SK-MEL-5 (cell line): ENCODE results near the gene PSD4. TPM values are rescaled to one million over a fixed set of nuclear protein-coding genes. Genes with fewer than 3 reads are reported as not detected.
A peak's percentile ranks its signal among the peaks of the same experiment; 100 is the strongest.

Source experiments
- DNase-seq: peaks from one replicate; pipeline ENCODE4 v3.0.0-alpha.2; 2016; ENCODE audit warnings: low read depth, low spot score
- in situ Hi-C: cut with HindIII; loops from 2 replicates; pipeline ENCODE4 v1.10.0; 2016; ENCODE audit warnings: low sequenced_read_pairs, high pct_unique_total_duplicates, low pct_unique_long_range_greater_than_20kb
- total RNA-seq: library from RNA; depleted of rRNA; stranded (reverse); fragments of >200 nt; shearing (Covaris generic); gene quantifications from 2 replicates; pipeline ENCODE4 v1.2.3, GENCODE V29; 2014

The PSD4 gene
- total RNA-seq, 1 experiment from 2014 or later, result 0.63 TPM

DNA sequence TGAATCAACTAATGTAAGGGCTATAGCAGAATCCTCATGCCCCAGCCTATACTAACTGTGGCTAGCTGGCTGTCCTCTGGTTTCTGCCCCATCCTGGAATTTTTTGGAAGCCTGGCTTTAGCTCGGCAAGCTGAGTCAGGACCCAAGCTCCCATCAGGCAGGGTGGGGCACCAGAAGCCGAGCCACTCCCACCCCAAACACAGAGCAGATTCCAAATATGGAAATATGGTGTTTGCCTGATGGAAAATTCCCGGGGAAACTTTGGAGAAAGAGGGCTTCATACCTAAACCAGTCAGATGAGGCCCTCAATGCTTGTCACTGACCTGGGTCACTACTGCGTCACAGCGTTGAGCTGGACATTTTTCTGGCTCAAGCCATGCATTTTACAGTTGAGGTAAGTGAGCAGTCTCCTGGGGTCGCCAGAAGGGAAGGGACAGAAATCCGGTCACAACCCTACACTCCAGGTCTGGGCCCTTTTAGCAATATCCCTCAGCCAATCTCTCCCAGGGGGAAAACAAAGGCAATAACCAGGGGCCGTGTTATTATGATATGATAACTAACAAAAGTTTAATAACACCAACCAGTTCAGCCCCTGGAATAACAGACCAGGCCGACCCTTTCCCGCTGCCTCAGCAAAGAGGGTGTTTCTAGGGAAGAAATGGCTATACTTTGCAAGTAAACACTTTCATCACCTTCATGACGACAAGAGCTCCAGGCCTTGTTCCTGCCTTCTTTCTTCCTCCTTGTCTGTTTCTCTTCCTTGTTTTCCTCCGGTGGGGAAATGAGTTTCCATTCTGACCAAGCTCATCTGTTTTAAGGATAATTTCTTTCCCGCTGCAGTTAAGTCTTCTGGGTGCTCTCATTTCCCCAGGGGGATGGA lies 37.7 kb downstream of the PSD4 start:
- in situ Hi-C loops, result no loop called here
- DNase-seq, result no peak

DNA sequence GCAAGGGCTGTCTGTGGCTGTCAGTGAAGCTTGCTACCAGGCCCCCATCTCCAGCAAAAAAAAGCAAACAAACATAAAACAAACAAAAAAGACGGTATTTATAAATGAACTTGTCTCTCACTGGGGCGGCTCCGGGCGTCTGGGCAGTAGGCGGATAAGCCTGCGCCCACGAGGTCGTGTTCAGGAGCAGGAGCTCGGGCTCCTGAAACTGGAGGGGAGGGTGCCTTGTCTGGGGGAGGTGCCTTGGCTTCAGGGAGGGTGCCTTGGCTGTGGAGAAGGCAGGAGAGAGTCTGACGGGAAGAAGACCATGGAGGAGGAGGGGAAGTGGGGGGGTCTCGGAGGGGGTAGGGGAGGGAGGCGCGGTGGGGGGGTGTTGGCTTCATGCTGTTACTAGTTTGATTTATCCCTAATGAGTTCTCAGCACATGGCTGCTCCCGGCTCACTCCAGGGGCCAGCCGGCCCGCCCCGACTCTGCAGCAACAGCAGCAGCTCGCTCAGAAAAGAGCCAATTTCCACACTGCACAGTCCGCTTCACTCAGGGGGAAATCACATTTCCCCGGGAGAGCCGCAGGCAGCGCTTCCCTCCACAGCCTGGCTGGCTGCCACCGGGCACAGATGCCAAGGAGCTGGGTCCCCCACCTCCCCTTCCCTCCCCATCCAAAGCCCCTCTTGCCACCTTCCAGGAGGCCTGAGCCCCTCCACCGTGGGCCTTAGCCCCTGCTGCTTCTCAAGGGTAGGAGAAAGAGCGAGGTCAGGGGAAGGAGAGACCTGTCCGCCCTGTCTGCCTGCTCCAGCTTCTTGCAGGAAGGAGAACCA lies 38.7 kb downstream of the PSD4 start:
- no peak for DNase-seq
- in situ Hi-C loops, result no loop called here

DNA sequence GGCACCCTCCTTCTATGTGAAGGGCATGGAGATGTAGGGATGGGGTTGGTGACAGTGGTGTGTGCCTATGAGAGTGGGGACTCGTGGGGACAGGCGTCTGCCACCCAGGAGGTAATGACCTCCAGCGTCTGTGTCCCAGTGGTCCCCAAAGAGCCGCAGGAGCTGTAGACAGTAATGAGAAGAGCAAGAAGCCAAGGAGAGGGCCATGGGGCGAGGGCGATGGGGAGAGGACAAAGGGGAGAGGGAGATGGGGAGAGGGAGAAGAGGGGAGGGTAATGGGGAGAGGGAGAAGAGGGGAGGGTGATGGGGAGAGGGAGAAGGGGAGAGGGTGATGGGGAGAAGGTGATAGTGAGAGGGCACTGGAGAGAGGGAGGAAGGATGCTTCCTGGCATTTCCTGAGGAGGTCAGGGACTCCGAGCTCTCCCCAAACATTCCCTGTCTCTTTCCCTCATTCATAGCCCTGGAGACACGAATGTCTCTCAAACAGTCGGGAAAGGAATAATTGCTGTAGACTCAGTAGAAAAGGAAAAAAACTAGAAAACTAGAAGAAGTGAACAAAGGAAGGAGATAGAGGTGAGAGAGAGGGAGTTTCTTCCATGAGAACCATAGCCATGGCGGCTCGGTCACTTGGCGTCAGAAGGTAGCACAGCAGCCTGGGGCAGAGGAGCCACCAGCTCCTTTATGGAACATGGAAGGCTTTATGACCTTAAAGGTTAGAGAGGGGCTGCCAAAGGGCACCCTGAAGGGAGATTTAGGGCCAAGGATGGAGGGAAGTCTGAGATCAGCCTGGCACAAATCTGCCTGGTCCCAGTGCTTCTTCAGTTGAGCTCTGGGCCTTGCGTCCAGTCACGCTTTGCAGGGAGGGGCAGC lies 39.5 kb downstream of the PSD4 start:
- in situ Hi-C loops, result no loop called here
- DNase-seq, result no peak

DNA sequence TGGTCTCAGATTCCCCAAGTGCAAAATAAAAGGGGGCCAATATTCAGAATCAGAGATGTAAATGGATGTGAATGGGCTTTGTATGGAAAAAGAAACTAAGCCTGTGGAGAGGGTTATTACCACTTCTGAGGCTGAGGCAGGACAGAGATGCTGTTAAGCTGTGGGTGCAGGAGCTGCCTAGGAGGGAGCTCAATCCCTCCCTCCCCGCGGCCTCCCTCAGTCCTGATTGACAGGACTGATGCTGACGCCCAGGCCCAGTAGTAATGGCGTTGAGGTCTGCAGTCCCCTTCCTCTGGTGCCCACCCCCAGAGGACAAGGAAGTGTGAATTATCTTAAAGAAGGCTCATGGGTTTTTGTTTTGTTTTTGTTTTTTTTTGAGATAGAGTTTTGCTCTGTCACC lies 40.4 kb downstream of the PSD4 start:
- in situ Hi-C loops, result no loop called here
- no peak for DNase-seq

DNA sequence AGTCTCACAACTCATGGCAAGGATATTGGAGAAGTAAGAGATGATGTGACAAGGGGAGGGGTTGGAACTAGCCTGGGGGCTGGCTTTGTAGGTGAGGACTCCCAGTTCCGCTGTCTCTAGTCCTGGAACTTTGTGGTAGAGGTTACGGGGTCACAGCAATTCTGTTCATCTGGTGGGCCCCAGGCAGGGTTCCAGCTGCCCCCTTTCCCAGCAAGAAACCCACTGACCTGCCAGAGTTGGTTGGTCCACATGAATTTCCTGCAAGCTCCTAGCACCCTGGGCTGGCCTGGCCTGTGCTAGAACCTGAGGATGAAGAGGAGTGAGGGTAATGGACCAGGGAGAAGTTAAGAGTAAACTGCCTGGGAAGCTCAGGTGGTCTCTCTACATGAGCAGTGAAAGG lies 41.3 kb downstream of the PSD4 start:
- in situ Hi-C loops, result no loop called here
- no peak for DNase-seq

DNA sequence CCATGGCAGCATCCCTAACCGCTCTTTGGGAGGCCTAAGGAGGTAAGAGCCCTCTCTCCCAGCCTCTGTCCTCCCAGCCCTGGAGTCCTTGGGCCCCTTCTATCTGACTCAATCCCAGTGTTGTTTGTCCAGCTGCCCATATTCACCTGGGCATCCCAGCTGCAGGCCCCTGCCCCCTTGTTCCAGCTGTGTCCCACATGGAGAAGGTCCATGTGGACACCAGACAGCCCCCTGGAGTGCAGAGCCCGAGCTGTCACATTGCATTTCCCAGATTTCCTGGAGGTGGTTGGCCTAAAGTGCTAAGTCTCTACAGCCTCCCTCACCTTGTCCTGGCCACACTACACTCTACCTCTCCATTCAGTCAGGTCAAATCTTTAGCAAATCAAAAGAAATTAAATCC lies 42.5 kb downstream of the PSD4 start:
- no peak for DNase-seq
- in situ Hi-C loops, result no loop called here

DNA sequence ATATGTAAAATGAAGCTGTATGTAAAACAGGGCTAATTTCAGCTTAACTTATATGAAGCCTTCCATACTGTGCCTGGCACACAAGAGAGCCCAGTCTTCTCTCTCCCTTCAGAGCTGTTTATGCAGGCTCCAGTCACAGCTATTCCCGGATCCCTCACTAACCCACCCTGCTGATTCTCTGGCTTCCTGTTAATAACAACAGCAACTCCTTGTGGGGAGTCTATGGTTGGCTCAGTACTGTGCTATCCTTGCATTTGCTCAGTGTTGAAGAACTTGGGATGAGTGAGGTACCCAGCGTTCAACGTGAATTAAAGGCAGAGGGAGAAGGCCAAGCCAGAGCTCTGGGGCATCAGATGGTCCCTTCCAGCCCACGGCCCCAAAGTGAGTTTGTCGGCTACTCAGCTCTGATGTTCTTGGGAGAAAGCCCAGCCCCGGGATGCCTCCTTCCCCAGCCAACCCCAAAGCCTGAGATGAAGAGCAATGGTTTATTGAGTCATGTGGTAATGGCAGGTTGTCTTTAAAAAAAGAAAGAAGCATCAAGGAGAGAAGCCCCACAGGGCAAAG lies 43.2 kb downstream of the PSD4 start:
- no peak for DNase-seq
- in situ Hi-C loops, result no loop called here

DNA sequence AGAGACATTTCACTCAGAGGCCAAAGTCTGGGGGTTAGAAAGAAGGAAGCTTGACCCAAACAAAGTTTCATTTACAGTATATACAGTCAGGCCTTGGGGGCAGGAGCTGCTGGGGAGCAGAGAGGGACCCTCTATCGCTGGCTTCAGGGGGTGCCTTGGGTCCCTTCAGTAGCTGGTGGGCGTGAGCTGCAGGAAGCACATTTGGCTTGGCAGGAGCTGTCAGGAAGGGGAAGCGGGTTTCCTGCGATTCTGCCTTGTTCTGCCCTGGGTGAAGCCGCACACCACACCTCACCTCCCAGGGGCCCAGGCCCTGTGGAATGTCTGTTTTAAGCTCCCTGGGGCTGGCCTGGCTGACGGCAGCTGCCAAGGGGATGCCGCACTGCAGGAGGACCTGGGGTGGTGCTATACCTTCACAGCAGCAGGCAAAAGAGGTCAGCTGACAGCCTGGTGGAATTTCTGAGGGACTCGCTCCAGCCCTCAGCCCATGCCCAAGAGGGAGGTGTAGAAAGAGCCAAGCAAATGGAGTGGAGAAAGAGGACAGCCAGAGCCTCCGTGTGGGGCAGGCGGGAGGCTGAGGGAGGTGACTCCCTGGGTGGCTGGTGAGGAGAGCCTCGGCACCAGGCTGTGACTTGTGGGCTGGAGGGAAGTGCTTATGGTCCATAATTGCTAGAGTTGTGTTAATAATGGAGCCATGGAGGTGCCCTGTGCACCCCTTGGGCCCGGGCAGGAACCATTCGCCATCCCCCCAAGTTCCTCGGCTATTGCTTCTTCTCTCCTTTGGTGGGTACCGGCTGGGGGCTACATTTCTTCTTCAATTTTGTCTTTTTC lies 43.9 kb downstream of the PSD4 start:
- in situ Hi-C loops, result no loop called here
- DNase-seq, result no peak

DNA sequence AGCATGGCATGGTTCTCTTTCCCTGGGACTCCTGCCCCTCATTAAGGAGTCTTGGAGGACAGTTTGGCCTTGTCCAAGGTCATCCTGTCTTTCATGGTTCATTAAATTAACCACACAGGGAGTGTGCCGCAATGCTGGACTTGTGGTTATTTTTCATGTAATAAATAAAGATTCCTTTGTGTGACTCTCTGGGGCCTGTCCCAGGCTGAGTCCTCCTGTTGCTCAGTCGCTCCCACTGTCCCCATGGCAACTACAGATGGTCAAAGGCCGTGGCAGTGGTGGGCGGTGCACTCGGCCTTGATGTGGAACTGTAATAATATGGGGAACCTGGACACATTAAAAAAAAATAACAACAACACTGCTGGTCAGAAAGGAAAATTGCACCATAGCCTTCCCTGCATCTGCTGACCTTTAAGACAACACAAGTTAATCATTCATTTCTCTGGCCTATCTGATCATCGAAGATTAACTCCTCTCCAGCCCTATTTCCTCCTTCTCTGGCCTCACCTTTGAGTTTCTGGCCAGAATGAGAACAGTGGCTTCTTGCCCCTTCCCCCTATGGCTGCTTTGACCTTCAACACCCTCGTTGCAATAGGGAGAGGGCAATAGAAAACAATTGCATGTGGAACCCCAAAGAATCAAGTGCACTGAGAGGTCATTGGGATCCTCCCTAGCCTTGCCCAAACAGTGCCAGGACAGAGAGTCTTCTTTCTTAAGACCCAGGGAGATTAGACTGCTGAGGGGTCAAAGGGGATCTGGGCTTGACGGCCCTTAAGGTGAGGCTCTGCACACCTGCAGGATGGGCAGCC lies 44.7 kb downstream of the PSD4 start:
- peak; percentile 54 for DNase-seq
- in situ Hi-C loops, result no loop called here

DNA sequence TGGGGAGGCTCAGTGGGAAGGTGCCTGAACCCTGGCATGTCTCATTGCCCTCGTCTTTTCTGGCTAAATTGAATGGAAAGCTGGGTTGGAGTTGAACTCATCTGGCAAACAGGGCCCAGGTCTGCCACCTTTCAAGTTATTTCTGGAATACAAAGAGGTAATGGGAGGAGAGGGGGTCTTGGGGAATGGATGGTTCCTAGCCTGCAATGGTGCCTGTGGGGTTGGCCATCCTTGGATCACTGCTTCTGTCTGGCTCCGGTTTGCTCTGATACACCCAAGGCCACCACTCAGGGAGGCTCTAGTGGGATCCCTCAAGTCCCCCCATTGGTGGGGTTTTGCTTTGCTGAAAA lies 45.3 kb downstream of the PSD4 start:
- in situ Hi-C loops, result no loop called here
- no peak for DNase-seq

DNA sequence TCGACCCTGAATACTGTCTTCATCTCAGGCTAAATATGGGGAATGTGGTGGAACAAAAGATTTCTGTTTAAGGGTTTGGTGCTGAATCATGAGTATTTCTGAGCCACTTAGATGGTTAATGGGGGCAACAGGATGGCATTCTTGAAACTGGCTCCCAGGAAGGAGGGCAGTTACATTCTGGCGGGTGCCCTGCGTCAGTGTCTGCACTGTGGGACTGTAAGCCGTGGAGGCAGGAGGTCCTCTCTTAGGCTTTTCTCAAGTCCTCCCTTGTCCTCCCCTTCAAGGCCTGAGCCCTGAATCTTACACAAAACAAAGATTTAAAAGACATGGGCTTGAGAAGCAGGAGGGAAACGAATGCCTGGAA lies 45.7 kb downstream of the PSD4 start:
- no peak for DNase-seq
- in situ Hi-C loops, result no loop called here

DNA sequence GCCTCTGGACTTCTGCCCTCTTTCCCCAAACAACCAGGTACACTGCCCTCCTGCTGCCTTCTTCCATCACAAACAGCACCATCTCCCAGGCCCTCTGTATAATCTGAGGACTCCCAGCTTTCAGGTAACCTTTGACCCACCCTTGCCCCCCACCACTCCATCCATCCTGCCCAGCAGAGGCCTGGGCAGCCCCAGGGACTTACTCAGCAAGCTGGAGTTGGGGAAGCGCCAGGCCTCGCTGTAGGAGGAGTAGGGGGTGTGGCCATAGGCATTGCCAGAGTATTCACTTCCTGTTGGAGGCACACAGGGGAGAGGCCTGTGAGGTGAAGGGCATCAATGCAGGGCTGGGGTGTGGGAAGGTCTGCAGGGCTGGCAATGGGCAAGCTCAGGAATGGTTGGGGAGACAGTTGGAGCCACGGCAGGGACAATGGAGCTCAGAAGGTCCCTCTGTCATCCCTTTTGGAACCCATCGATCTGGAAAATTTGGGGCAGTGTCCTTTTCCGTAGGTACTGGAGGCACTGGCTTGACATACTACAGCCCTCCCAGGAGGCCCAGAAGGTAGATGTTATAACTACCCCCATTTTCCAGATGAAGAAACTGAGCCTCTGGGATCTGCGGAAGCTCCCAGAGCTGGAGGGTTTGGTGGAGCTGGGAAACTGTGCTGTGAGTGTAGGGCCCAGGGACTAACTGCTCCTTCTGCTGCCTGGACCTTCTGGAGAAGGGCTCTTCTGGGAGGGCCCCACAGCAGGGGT lies 46.3 kb downstream of the PSD4 start:
- in situ Hi-C loops, result no loop called here
- no peak for DNase-seq

DNA sequence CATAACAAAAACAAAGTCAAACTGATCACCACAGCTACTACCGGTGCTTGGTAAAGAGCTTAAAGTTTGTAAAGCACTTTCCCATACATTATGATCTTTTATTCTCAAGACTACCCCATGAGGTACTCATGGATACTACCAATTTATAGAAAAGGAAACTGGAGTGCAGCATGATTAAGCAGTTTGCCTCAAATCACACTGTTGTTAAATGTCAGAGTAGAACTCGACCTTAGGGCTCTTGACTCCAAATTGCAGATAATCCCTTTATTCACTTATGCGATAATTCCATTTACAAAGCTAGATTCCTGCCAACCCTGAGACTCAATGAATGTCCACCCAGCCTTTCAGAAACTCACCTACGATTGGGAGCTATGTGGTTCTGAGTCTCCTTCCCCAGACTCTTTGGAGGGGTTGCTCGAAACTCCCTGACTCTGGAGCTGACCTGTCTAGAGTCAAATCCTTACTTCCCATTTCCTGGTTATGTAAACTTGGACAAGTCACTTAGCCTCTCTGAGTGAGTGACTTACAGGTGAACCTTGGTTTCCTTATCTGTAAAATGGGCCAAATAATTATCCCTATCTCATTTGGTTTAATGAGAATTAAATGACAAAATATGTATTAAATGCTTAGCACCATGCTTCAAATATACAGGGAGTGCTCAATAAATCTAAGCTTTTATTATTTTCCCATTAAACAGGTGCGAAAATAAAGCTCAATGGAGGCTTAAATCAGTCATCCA lies 47.4 kb downstream of the PSD4 start:
- DNase-seq, result no peak
- in situ Hi-C loops, result no loop called here

DNA sequence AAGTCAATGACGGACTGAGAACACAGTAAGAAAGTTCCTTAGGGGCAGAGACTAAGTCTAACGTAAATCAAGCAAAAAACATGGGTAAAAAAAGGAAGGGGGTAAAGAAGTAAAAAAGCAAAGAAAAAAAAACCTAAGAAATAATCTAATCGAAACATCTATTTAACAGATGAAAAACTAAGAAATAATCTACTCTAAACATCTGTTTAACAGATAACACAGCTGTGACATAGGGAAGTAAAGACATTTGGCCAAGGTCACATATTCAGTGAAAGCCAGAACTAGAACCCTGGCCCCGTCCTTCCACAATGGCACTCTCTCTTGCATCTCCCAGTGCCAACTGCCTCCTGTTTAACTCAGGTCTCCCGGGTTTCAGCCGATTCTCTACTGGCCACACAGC lies 48.1 kb downstream of the PSD4 start:
- in situ Hi-C loops, result no loop called here

DNA sequence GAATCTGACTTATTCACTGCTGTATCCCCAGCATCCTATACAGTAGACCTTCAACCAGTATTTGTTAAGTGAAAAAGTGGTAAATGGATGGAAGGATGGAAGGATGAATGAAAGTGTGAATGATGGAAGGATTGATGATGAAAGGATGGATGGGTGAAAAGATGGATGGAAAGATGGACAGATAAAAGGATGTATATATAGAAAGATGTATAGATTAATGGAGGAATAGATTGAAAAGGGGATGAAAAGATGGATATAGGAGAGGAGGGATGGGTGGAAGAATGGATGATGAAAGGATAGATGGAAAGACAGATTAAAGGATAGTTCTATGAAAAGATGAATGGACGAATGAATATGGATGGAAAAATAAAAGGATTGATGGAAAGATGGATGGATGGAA lies 50.0 kb downstream of the PSD4 start:
- no peak for DNase-seq
- in situ Hi-C loops, result no loop called here

More for the DNA sequence above, 48.1 kb downstream of the PSD4 start:
- no peak for DNase-seq
